IMR-90 (cell line): ENCODE measurements around the gene SPTBN5. TPM values are rescaled to one million over a fixed set of nuclear protein-coding genes. Genes with fewer than 3 reads are reported as not detected.

Source experiments
- ATAC-seq: fragments of 200-7000 bp; cut with Tn5 transposase; 2 replicates; pipeline ENCODE4 v1.9.1; 2020; ENCODE audit warnings: low read depth, mild to moderate bottlenecking, moderate library complexity
- BruUV-seq: library from RNA; stranded (reverse); fragments of 400-500 nt; replicated peaks from 2 replicates; lab custom pipeline; 2021; lab: Mats Ljungman, UMichigan
- CTCF ChIA-PET: fragments of 300-600 bp; formaldehyde crosslinking; extraction: SDS; loops from one replicate; lab custom pipeline; 2021; ENCODE audit warnings: antibody characterized with exemption; lab: Yijun Ruan, JAX
- POLR2A ChIA-PET: fragments of 300-600 bp; sonication (Branson Sonifier 250); formaldehyde crosslinking; loops from one replicate; lab custom pipeline; 2022; ENCODE audit warnings: antibody characterized with exemption; ENCODE audit not compliant: unreplicated experiment; lab: Charles Lee
- DNase-seq: peaks from one replicate; pipeline ENCODE4 v3.0.0; 2013
- H2AFZ ChIP-seq: replicated peaks from 2 replicates; pipeline ENCODE3; 2013; ENCODE audit warnings: low read length, mild to moderate bottlenecking; ENCODE audit not compliant: poor library complexity
- H2AK5ac ChIP-seq: 2 replicates; pipeline ENCODE4 v1.6.1; 2013; ENCODE audit warnings: low read depth, low read length, inconsistent platforms
- H2AK9ac ChIP-seq: replicated peaks from 2 replicates; pipeline ENCODE3; 2013; ENCODE audit warnings: mild to moderate bottlenecking, low read depth, low read length, moderate library complexity; ENCODE audit not compliant: poor library complexity
- H2BK120ac ChIP-seq: 2 replicates; pipeline ENCODE4 v1.6.1; 2013; ENCODE audit warnings: low read depth, low read length, inconsistent platforms
- H2BK15ac ChIP-seq: 3 replicates; pipeline ENCODE4 v1.6.1; 2013; ENCODE audit warnings: low read depth, low read length, inconsistent platforms
- H2BK20ac ChIP-seq: 2 replicates; pipeline ENCODE4 v1.6.1; 2013; ENCODE audit warnings: low read depth, mild to moderate bottlenecking, inconsistent platforms, low read length, moderate library complexity
- H2BK5ac ChIP-seq: 2 replicates; pipeline ENCODE4 v1.6.1; 2013; ENCODE audit warnings: mild to moderate bottlenecking, low read depth, low read length, inconsistent platforms; ENCODE audit not compliant: poor library complexity, severe bottlenecking
- H3K14ac ChIP-seq: replicated peaks from 2 replicates; pipeline ENCODE4 v1.6.1; 2013; ENCODE audit warnings: low read depth, low read length, inconsistent platforms
- H3K18ac ChIP-seq: 2 replicates; pipeline ENCODE4 v1.6.1; 2013; ENCODE audit warnings: low read depth, low read length, control low read depth
- H3K23ac ChIP-seq: 2 replicates; pipeline ENCODE4 v1.6.1; 2013; ENCODE audit warnings: low read depth, low read length, inconsistent platforms
- H3K27ac ChIP-seq: 2 replicates; pipeline ENCODE4 v1.5.1; 2013; ENCODE audit warnings: mild to moderate bottlenecking, control low read depth, low read length; ENCODE audit not compliant: insufficient read depth
- H3K27me3 ChIP-seq: 2 replicates; pipeline ENCODE4 v1.6.1; 2013; ENCODE audit warnings: low read length; ENCODE audit not compliant: control insufficient read depth, insufficient read depth
- H3K36me3 ChIP-seq: 2 replicates; pipeline ENCODE4 v1.6.1; 2013; ENCODE audit warnings: low read length, mixed read lengths; ENCODE audit not compliant: control insufficient read depth, insufficient read depth
- H3K4ac ChIP-seq: 2 replicates; pipeline ENCODE4 v1.6.1; 2013; ENCODE audit warnings: low read depth, low read length, inconsistent platforms
- H3K4me1 ChIP-seq: 2 replicates; pipeline ENCODE4 v1.6.1; 2013; ENCODE audit warnings: low read length, mixed read lengths; ENCODE audit not compliant: control insufficient read depth, insufficient read depth
- H3K4me2 ChIP-seq: 2 replicates; pipeline ENCODE4 v1.6.1; 2013; ENCODE audit warnings: low read depth, mild to moderate bottlenecking, control low read depth, low read length, moderate library complexity
- H3K4me3 ChIP-seq: 2 replicates; pipeline ENCODE4 v1.5.1; 2013; ENCODE audit warnings: low read depth, mild to moderate bottlenecking, control low read depth, low read length, moderate library complexity; ENCODE audit not compliant: insufficient read depth
- H3K56ac ChIP-seq: 2 replicates; pipeline ENCODE4 v1.6.1; 2013; ENCODE audit warnings: low read length, inconsistent platforms; ENCODE audit not compliant: insufficient read depth; ENCODE audit errors: extremely low read depth
- H3K79me1 ChIP-seq, 2 experiments: 2 replicates each; pipeline ENCODE4 v1.6.1; 2013; ENCODE audit warnings: low read length in 2 of 2, inconsistent platforms in 1 of 2, low read depth in 1 of 2
- H3K9ac ChIP-seq: 2 replicates; pipeline ENCODE4 v1.6.1; 2013; ENCODE audit warnings: low read depth, low read length, control low read depth
- H3K9me1 ChIP-seq: 2 replicates; pipeline ENCODE4 v1.6.1; 2013; ENCODE audit warnings: low read length, inconsistent platforms; ENCODE audit not compliant: insufficient read depth
- H3K9me3 ChIP-seq: 2 replicates; pipeline ENCODE4 v1.6.1; 2013; ENCODE audit warnings: low read length; ENCODE audit not compliant: control insufficient read depth, insufficient read depth
- H4K20me1 ChIP-seq: 2 replicates; pipeline ENCODE4 v1.6.1; 2013; ENCODE audit warnings: low read length, inconsistent platforms; ENCODE audit not compliant: insufficient read depth
- H4K5ac ChIP-seq: 2 replicates; pipeline ENCODE4 v1.6.1; 2013; ENCODE audit warnings: mild to moderate bottlenecking, low read depth, low read length, control low read depth
- H4K8ac ChIP-seq, 2 experiments: 2 replicates each; pipeline ENCODE4 v1.6.1; 2013; ENCODE audit warnings: low read depth in 2 of 2, low read length in 2 of 2, control low read depth in 1 of 2, inconsistent platforms in 1 of 2
- H4K91ac ChIP-seq: 2 replicates; pipeline ENCODE4 v1.6.1; 2013; ENCODE audit warnings: low read depth, low read length, inconsistent platforms; ENCODE audit not compliant: insufficient read depth
- CEBPB ChIP-seq: IDR thresholded peaks from 2 replicates; pipeline ENCODE4 v1.6.1; 2012; ENCODE audit warnings: low read depth, low read length, improper control_type of control experiment
- CHD1 ChIP-seq: IDR thresholded peaks from 2 replicates; pipeline ENCODE4 v1.6.1; 2012; ENCODE audit warnings: low read depth, low read length, improper control_type of control experiment
- ELK1 ChIP-seq: fragments of 150-350 bp; IDR thresholded peaks from 2 replicates; pipeline ENCODE4 v1.6.1; 2016; ENCODE audit warnings: low read depth, mild to moderate bottlenecking, low read length, moderate library complexity, borderline replicate concordance
- NFE2L2 ChIP-seq: fragments of 150-350 bp; IDR thresholded peaks from 2 replicates; pipeline ENCODE4 v1.6.1; 2016; ENCODE audit warnings: low read depth, mild to moderate bottlenecking, low read length
- RCOR1 ChIP-seq: IDR thresholded peaks from 2 replicates; pipeline ENCODE4 v1.6.1; 2012; ENCODE audit warnings: mild to moderate bottlenecking, low read length, improper control_type of control experiment; ENCODE audit not compliant: insufficient replicate concordance
- RFX5 ChIP-seq: IDR thresholded peaks from 2 replicates; pipeline ENCODE4 v1.8.0; 2012; ENCODE audit warnings: low read depth, mild to moderate bottlenecking, low read length, moderate library complexity
- WGBS, 2 experiments: methylation state at CpG; one replicate each; pipeline versions ENCODE4 v1.1.5 to v1.1.7; 2013; ENCODE audit warnings: missing lambda C conversion rate in 2 of 2; ENCODE audit not compliant: insufficient read length in 1 of 2; ENCODE audit errors: extremely low coverage in 2 of 2; 5-methylcytosine and 5-hydroxymethylcytosine counted together
- dilution Hi-C: fragments of 300-500 bp; cut with HindIII; formaldehyde crosslinking; loops from one replicate; pipeline ENCODE4 v1.14.3; 2018; ENCODE audit warnings: low sequenced_read_pairs; ENCODE audit not compliant: unreplicated experiment
- in situ Hi-C: fragments of 300-500 bp; cut with MboI; formaldehyde crosslinking; loops from 3 replicates; pipeline ENCODE4 v1.14.3; 2019; ENCODE audit warnings: low sequenced_read_pairs, inconsistent platforms, mixed read lengths
- intact Hi-C: fragments of 100-400 bp; cut with micrococcal nuclease; formaldehyde crosslinking; loops from 2 replicates; pipeline ENCODE4 v1.10.0; 2022
- polyA plus RNA-seq, 3 experiments: library from polyadenylated mRNA; depleted of rRNA; stranded (reverse); fragments of >200 nt; gene quantifications; 2 replicates each; pipeline ENCODE4 v1.2.3, GENCODE V29; 2012; ENCODE audit warnings: low replicate concordance in 1 of 3
- total RNA-seq: library from RNA; depleted of rRNA; stranded (reverse); fragments of >200 nt; gene quantifications from 2 replicates; pipeline ENCODE4 v1.2.3, GENCODE V29; 2012

Gene SPTBN5
- total and polyA plus RNA-seq, 2 of the 4 experiments (the other 2 are of a cell fraction): under 0.01 to 0.38 TPM

DNA sequence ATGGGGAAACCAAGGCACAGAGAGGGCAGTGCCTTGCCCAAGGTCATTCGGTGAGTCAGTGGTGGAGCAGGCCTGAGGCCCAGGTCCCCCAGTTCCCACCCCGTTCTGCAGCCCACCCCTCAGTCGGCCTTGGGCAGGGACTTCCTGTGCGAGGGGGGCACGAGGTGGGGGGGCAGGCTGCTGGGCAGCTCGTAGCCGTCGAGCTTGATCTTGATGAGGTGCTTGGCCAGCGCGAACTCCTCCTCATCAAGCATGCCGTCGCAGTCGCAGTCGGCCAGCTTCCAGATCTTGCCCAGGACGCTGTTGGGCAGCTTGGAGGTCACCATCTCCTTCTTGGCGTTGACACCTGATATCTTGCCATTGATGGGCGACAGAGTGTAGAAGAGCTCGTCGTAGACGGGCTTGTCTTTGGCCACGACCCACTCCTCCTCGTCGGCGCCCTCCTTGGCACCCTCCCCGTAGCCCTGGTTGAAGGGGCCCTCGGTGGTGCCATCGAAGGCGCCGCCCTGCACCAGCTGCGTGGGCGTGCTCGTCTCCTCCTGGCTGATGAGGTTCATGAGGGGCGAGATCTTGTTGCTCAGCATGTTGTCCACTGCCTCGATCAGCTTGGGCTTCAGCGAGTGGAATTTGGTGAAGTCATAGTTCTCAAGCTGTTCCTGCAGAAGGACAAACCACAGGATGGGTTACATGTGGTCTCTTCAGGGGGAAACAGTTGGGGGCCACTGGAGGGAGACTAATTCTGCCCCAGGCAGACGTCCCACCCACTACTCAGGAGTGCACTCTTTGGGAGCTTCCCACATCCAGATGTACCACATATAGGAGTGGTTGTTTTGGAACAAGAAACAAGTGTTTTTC, 6.9 kb upstream of the SPTBN5 start:
- Histone ChIP-seq H3K4ac (no peak overlapping the region), H2AK9ac (no peak overlapping the region), H3K18ac (no peak overlapping the region), H3K23ac (no peak overlapping the region), H3K27me3 (no peaks in the 10 kb centered on the region), H4K20me1 (peaks cover 16% of the 10 kb centered on the region; the same call in 1 of the 2 replicates), H2AK5ac (no peak overlapping the region), H3K4me3 (no peak overlapping the region), H3K14ac (no peak overlapping the region), H2BK5ac (no peak overlapping the region), H3K9me3 (no peaks in the 10 kb centered on the region), H3K36me3 (peaks cover 12% of the 10 kb centered on the region), H4K8ac (no peak overlapping the region), H4K91ac (no peak overlapping the region), H3K4me2 (no peak overlapping the region), H3K79me1 (peaks cover 0 to 18% of the 10 kb centered on the region in 2 experiments), H4K5ac (no peak overlapping the region), H3K27ac (no peak overlapping the region), H3K9me1 (no peaks in the 10 kb centered on the region), H2BK20ac (no peak overlapping the region), H2AFZ (no peak overlapping the region), H2BK120ac (no peak overlapping the region), H2BK15ac (no peak overlapping the region), H3K4me1 (no peaks in the 10 kb centered on the region), H3K9ac (no peak overlapping the region), H3K56ac (no peak overlapping the region)
- dilution Hi-C loops: no loop called here
- intact Hi-C loops: no loop called here
- in situ Hi-C loops: no loop called here
- ChIA-PET POLR2A (no interaction called here), CTCF (no interaction called here)
- 96% methylated on average over 5 of the region's 36 CpGs; no CpG with 5 or more reads in 1 of the 2 experiments for WGBS, 2 experiments
- no TSS peak for BruUV-seq
- no peak for DNase-seq
- TF ChIP-seq CHD1: no peak
- TF ChIP-seq RFX5: no peak
- TF ChIP-seq ELK1: no peak
- no peak for TF ChIP-seq RCOR1
- TF ChIP-seq NFE2L2: no peak
- TF ChIP-seq CEBPB: no peak
- ATAC-seq: no peak
